K562 (cell line): ENCODE measurements around the gene GPAT3. TPM values are rescaled to one million over a fixed set of nuclear protein-coding genes. Genes with fewer than 3 reads are reported as not detected.

ENCODE experiments used
- ATAC-seq: fragments of 200-7000 bp; cut with Tn5 transposase; 3 replicates; pipeline ENCODE4 v1.9.1; 2020; ENCODE audit warnings: moderate library complexity
- BruUV-seq: library from RNA; stranded (reverse); fragments of 400-500 nt; replicated peaks from 2 replicates; lab custom pipeline; 2021; lab: Mats Ljungman, UMichigan
- CTCF ChIA-PET: fragments of 300-600 bp; formaldehyde crosslinking; extraction: SDS; loops from one replicate; lab custom pipeline; 2021; ENCODE audit warnings: low intra/inter-chr PET ratio; lab: Yijun Ruan, JAX
- POLR2A ChIA-PET: fragments of 300-600, 350-650 bp; sonication (Branson Sonifier 250); formaldehyde crosslinking; extraction: SDS; loops from one replicate; lab custom pipeline; 2021; ENCODE audit warnings: antibody characterized with exemption, inconsistent platforms; lab: Yijun Ruan, JAX
- DNase-seq, 4 experiments: peaks; one replicate each; pipeline versions ENCODE4 v3.0.0 to v3.0.0-alpha.2; 2011 to 2018; ENCODE audit warnings: low spot score in 3 of 4, mixed read lengths in 3 of 4; ENCODE audit errors: extremely low read depth in 1 of 4
- FAIRE-seq: peaks from 2 replicates; lab custom pipeline; 2011; peaks lifted over from hg19 to GRCh38; lab: Jason Lieb, UNC
- H2AFZ ChIP-seq: 2 replicates; pipeline ENCODE4 v1.6.0; 2011; ENCODE audit warnings: low read depth, low read length, control low read depth, inconsistent platforms
- H3K27ac ChIP-seq: fragments of 200-600 bp; 3 replicates; pipeline ENCODE4 v1.8.0; 2011; ENCODE audit warnings: low read depth, mild to moderate bottlenecking, control low read depth, inconsistent platforms, low read length, moderate library complexity, mixed read lengths; ENCODE audit errors: extremely low read depth
- H3K27me3 ChIP-seq, 2 experiments: fragments of 300-600 bp in 1 of 2; 2 replicates in 1 of 2; 3 replicates in 1 of 2; pipeline versions ENCODE4 v1.6.0 to v1.8.0; 2011; ENCODE audit warnings: inconsistent platforms in 2 of 2, low read length in 2 of 2, mild to moderate bottlenecking in 1 of 2, mixed read lengths in 1 of 2, moderate library complexity in 1 of 2; ENCODE audit not compliant: control insufficient read depth in 2 of 2, insufficient read depth in 2 of 2
- H3K36me3 ChIP-seq: fragments of 300-600 bp; 3 replicates; pipeline ENCODE4 v1.8.0; 2011; ENCODE audit warnings: mild to moderate bottlenecking, low read length, inconsistent platforms; ENCODE audit not compliant: control insufficient read depth, insufficient read depth
- H3K4me1 ChIP-seq, 2 experiments: fragments of 200-600 bp in 1 of 2; replicated peaks in 1 of 2; 2 replicates in 1 of 2; 3 replicates in 1 of 2; pipeline versions ENCODE4 v1.5.1 to v1.8.0; 2011; ENCODE audit warnings: inconsistent platforms in 2 of 2, low read length in 2 of 2, mild to moderate bottlenecking in 1 of 2, mixed read lengths in 1 of 2, moderate library complexity in 1 of 2; ENCODE audit not compliant: control insufficient read depth in 2 of 2, insufficient read depth in 2 of 2
- H3K4me2 ChIP-seq: 2 replicates; pipeline ENCODE4 v1.6.1; 2011; ENCODE audit warnings: low read length, control low read depth, inconsistent platforms, mixed read lengths; ENCODE audit not compliant: insufficient read depth
- H3K4me3 ChIP-seq: fragments of 200-600 bp; sonication (generic), shearing (Covaris generic); 2 replicates; pipeline ENCODE4 v1.5.1; 2016; ENCODE audit warnings: control low read depth, inconsistent platforms
- H3K79me2 ChIP-seq: fragments of 200-600 bp; 3 replicates; pipeline ENCODE4 v1.8.0; 2011; ENCODE audit warnings: low read length, inconsistent platforms; ENCODE audit not compliant: control insufficient read depth, insufficient read depth
- H3K9ac ChIP-seq, 2 experiments: 2 replicates each; pipeline versions ENCODE4 v1.6.0 to v1.6.1; 2011; ENCODE audit warnings: low read depth in 2 of 2, low read length in 2 of 2, control low read depth in 1 of 2, inconsistent platforms in 1 of 2, mild to moderate bottlenecking in 1 of 2, mixed read lengths in 1 of 2; ENCODE audit not compliant: insufficient read depth in 1 of 2
- H3K9me1 ChIP-seq: one replicate; pipeline ENCODE4 v1.6.0; 2011; ENCODE audit warnings: inconsistent platforms, mild to moderate bottlenecking, low read length, moderate library complexity; ENCODE audit not compliant: control insufficient read depth, insufficient read depth
- H3K9me3 ChIP-seq: replicated peaks from 2 replicates; pipeline ENCODE4 v1.5.1; 2011; ENCODE audit warnings: low read depth, low read length, inconsistent platforms; ENCODE audit not compliant: control insufficient read depth, insufficient read depth
- H4K20me1 ChIP-seq: replicated peaks from 2 replicates; pipeline ENCODE4 v1.6.1; 2011; ENCODE audit warnings: low read length, inconsistent platforms, mixed read lengths; ENCODE audit not compliant: control insufficient read depth, insufficient read depth
- ZNF778 ChIP-seq: fragments of 450-650 bp; formaldehyde crosslinking; IDR thresholded peaks from 2 replicates; pipeline ENCODE4 v1.4.0; 2020; ENCODE audit warnings: mild to moderate bottlenecking, moderate library complexity
- WGBS: fragments of 100-300 bp; shearing (Covaris generic); methylation state at CpG from one replicate; pipeline ENCODE4 v1.1.6; 2016; ENCODE audit warnings: low coverage, mixed read lengths; ENCODE audit not compliant: insufficient coverage; ENCODE audit errors: missing lambda C conversion rate; 5-methylcytosine and 5-hydroxymethylcytosine counted together
- in situ Hi-C: fragments of 300-500 bp; cut with MboI; formaldehyde crosslinking; loops from 4 replicates; pipeline ENCODE4 v1.15.0; 2018; ENCODE audit warnings: inconsistent platforms, mixed read lengths
- intact Hi-C: fragments of 100-400 bp; cut with micrococcal nuclease; formaldehyde crosslinking; loops from 2 replicates; pipeline ENCODE4 v1.14.2; 2022
- polyA plus RNA-seq, 8 experiments: library from polyadenylated mRNA; depleted of rRNA in 4 of 8; stranded (reverse) in 5 of 8; unstranded in 3 of 8; fragments of >200 nt; fragmentation: Nextera tagmentation in 2 of 8; fragmentation: Illumina TruSeq in 1 of 8; extraction: Ambion mirVana in 2 of 8; extraction: Trizol in 1 of 8; gene quantifications; 2 replicates each; pipeline versions ENCODE4 v1.2.1 to v1.2.3, GENCODE V29; 2011 to 2014; ENCODE audit warnings: inconsistent platforms in 1 of 8, missing spikeins in 1 of 8
- total RNA-seq, 7 experiments: library from RNA; depleted of rRNA in 6 of 7; stranded (reverse); fragments of >200 nt in 6 of 7; fragmentation: Illumina TruSeq in 2 of 7; extraction: Trizol in 2 of 7; gene quantifications; 2 replicates each; pipeline versions ENCODE4 v1.2.1 to v1.2.3, GENCODE V29; 2011 to 2021; ENCODE audit warnings: low replicate concordance in 1 of 7
- TF ChIP-seq, protein P1 (sequence below), 2 experiments: IDR thresholded peaks in 1 of 2; conservative IDR thresholded peaks in 1 of 2; 2 replicates each; pipeline ENCODE4 v1.6.1; 2016; ENCODE audit warnings: low read depth in 2 of 2, mild to moderate bottlenecking in 1 of 2, missing compliant biosample characterization in 1 of 2, missing genetic modification characterization in 1 of 2, moderate library complexity in 1 of 2

GPAT3 gene
- total and polyA plus RNA-seq, 9 of the 15 experiments (the other 6 are each of a cell fraction or from before 2014, with no cell fraction given), result 4.1 to 16.1 (median 13.1) TPM

DNA sequence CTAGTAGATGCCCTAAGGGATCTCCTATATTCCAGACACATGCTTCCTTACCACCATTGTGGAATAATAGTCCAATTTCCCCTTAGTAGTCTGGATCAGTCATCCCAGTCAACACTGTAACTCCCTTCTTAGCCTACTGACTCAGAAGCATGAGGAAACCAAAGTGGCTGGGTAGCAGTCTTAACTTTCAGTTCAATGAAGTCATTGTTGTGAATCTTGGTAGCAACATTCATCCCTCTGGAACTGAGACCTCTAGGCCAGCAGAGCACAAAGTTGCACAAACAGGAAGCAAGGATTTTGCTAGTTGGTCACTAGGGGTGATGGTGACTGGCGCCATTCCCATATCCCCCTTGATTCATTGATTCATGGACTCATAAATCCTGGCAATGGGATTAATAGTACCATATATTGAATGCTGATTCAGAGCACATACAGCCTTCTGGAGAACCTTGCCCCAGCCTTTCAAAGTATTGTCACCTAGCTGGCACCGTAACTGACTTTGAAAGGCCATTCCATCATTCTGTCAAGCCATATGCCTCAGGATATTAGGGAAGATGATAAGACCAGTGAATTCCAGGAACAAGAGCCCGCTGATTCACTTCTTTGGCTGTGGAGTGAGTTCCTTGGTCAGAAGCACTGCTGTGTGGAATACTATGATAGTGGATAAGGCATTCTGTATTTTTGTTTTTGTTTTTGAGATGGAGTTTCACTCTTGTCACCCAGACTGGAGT, 19.7 kb upstream of the GPAT3 start:
- Histone ChIP-seq H3K4me1 (no peaks in the 10 kb centered on the region), H3K4me2 (no peak overlapping the region), H2AFZ (no peak overlapping the region), H3K79me2 (no peaks in the 10 kb centered on the region), H3K9me3 (no peaks in the 10 kb centered on the region), H3K27me3 (no peaks in the 10 kb centered on the region), H3K9me1 (no peaks in the 10 kb centered on the region), H3K9ac (no peak overlapping the region), H3K4me3 (no peak overlapping the region), H3K27ac (no peak overlapping the region), H4K20me1 (no peaks in the 10 kb centered on the region)
- BruUV-seq, result no TSS peak
- ATAC-seq, result no peak
- FAIRE-seq, result no peak
- WGBS, result 30% methylated on average over 3 of the region's 3 CpGs
- ChIA-PET CTCF (no interaction called here), POLR2A (no interaction called here)
- intact Hi-C loops (no loop called here), in situ Hi-C loops (loop anchor here (25.0 kb wide), 1 partner anchor 996 kb away; no protein-coding TSS in a partner anchor)
- TF ChIP-seq, protein P1, sequence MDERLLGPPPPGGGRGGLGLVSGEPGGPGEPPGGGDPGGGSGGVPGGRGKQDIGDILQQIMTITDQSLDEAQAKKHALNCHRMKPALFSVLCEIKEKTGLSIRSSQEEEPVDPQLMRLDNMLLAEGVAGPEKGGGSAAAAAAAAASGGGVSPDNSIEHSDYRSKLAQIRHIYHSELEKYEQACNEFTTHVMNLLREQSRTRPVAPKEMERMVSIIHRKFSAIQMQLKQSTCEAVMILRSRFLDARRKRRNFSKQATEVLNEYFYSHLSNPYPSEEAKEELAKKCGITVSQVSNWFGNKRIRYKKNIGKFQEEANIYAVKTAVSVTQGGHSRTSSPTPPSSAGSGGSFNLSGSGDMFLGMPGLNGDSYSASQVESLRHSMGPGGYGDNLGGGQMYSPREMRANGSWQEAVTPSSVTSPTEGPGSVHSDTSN (CRISPR knock-in tag; IDR thresholded peaks at IDR 0.05; ENCODE audit: low read depth), result no peak
- TF ChIP-seq, protein P1 (tag; conservative IDR thresholded peaks at IDR 0.05; ENCODE audit: low read depth), result 0 out of 2 replicates have a peak, but pooled peaks have one; percentile 32
- TF ChIP-seq ZNF778 (CRISPR knock-in tag), result no peak
- TF ChIP-seq, all 486 proteins: peak for 1
- no peaks in the 10 kb centered on the region for H3K36me3 ChIP-seq
- no peak for DNase-seq
